Activated naive CD4-positive, alpha-beta T cell treated with anti-CD3 and anti-CD28 coated beads, Interleukin-2, amount 50 U/mL, for 72 hours (primary cell): Measurements from ENCODE around the gene ZNRF2. TPM values are rescaled to one million over a fixed set of nuclear protein-coding genes. Genes with fewer than 3 reads are reported as not detected.
"Not testable (repeated sequence)": the region's sequence is repeated elsewhere in the genome, so short reads cannot be mapped to it uniquely, and the experiment has no call there.

ENCODE experiments used
- ATAC-seq, 2 donors: fragments of 150-1000 bp; cut with Tn5 transposase; 2 replicates each; pipeline ENCODE4 v1.10.0; 2021; ENCODE audit warnings: mild to moderate bottlenecking in 2 of 2, moderate library complexity in 2 of 2
- DNase-seq, 2 donors: peaks; one replicate each; pipeline ENCODE4 v3.0.0; 2021 to 2022; ENCODE audit warnings: low spot score in 2 of 2
- H3K27ac Mint-ChIP-seq, 2 donors: one replicate each; pipeline ENCODE4 v1.8.0; 2022; ENCODE audit warnings: mild to moderate bottlenecking in 2 of 2, mixed read lengths in 2 of 2
- H3K36me3 Mint-ChIP-seq, 2 donors: one replicate each; pipeline ENCODE4 v1.8.0; 2022; ENCODE audit warnings: mixed read lengths in 2 of 2
- H3K9me3 Mint-ChIP-seq, 2 donors: one replicate each; pipeline ENCODE4 v1.8.0; 2022; ENCODE audit warnings: mixed read lengths in 2 of 2
- total RNA-seq, 2 donors: library from RNA; stranded (reverse); gene quantifications; one replicate each; pipeline ENCODE4 v1.2.3, GENCODE V29; 2022

The ZNRF2 gene
- total RNA-seq, 2 donors from 2014 or later: 8.4 to 12.6 TPM

DNA sequence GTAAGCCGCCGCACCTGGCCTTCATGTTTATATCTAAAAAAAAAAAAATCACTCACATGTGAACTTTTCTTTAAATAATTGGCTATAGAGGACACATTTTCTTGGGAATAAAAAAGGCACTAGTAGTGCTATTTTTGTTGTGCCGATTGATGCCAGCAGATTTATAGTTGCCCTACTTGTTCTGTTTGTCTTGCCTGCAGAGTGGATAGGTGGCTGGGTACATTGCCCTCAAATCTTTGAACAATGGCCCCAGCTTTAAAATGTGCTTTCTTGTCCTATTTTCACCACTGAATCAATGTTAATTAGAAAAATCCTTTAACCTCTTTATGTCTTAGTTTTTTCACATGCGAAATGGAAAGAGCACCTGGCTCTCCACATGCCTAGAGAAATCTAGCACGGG, 30.1 kb upstream of the ZNRF2 start:
- no peak for DNase-seq

DNA sequence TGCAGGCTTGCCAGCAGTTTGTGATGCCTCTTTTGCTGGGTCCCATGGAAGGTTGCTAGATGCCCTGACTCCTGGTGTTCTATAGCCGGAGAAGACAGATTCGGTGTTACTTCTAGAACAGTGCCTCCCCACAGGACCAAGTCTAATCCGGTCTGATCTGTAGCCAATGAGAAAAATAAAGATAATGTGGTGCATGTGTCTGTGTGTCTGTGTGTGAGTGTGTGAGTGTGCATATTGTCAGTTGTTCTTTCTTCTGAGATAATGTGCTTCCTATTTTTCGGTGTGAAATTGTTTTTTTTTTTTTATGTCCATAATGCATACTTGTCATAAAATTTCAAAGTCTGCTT, 29.7 kb upstream of the ZNRF2 start:
- no peaks in the 10 kb centered on the region for H3K9me3 Mint-ChIP-seq
- H3K36me3 Mint-ChIP-seq: no peaks in the 10 kb centered on the region
- ATAC-seq (no peak), DNase-seq (no peak)
- no peak overlapping the region for H3K27ac Mint-ChIP-seq

More for the DNA sequence above, 30.1 kb upstream of the ZNRF2 start:
- ATAC-seq: no peak
- no peaks in the 10 kb centered on the region for H3K36me3 Mint-ChIP-seq
- H3K27ac Mint-ChIP-seq: no peak overlapping the region
- H3K9me3 Mint-ChIP-seq: no peaks in the 10 kb centered on the region

DNA sequence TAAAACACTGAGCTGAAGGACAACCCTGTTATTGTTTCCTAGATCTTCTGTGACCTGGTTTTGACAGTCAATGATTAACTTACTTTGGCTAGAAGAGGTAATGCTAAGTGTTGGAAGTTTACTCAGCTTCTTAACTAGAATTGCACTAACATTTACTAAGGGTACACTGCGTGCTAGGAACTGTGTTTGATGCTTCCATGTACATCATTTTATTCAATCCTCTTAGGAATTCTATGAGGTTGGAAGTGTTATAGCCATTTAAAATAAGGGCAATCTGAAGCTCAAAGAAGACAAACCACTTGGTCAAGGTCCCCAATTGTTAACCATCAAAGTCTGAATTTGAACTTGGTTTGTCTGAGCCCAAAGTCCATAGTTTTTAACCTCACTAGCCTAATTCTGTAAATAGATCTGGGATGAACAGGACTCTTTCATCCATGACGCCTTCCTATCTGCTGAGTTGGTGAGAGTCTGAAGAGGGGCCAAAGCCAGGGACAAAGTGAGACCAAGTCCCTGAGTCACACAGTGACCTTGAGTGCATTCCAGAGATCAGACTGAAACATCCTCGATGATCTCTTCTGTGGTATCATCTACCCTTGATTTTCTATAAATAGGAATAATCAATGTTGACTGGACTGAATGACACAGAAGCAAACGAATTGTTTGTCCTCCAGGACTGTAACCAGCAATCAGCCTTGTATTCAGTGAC, 29.2 kb upstream of the ZNRF2 start:
- no peak for ATAC-seq
- DNase-seq: no peak
- H3K27ac Mint-ChIP-seq: no peak overlapping the region
- H3K9me3 Mint-ChIP-seq: no peaks in the 10 kb centered on the region
- H3K36me3 Mint-ChIP-seq: no peaks in the 10 kb centered on the region

DNA sequence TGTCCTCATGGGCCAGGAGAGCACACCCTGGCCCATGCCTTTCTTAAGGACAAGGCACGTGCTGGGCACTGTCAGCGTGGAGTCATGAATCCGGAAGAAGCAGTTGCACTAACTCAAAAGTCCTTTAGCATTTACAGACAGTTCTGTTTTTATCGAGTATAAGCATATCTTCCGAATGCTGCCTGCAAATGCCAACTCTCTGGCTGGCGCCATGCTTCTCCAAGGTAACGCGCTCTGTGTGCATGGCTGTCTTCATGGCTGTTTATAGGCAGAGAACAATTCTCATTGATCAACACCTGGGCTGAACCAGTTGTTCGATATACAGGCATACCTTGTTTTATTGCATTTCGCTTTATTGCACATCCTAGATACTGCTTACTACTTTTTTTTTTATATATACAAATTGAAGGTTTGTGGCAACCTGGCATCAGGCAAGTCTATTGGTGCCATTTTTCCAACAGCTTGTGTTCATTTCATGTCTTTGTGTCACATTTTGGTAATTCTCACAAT, 28.0 kb upstream of the ZNRF2 start:
- H3K9me3 Mint-ChIP-seq: no peaks in the 10 kb centered on the region
- H3K27ac Mint-ChIP-seq: no peak overlapping the region
- no peak for ATAC-seq
- no peak for DNase-seq
- H3K36me3 Mint-ChIP-seq: no peaks in the 10 kb centered on the region

DNA sequence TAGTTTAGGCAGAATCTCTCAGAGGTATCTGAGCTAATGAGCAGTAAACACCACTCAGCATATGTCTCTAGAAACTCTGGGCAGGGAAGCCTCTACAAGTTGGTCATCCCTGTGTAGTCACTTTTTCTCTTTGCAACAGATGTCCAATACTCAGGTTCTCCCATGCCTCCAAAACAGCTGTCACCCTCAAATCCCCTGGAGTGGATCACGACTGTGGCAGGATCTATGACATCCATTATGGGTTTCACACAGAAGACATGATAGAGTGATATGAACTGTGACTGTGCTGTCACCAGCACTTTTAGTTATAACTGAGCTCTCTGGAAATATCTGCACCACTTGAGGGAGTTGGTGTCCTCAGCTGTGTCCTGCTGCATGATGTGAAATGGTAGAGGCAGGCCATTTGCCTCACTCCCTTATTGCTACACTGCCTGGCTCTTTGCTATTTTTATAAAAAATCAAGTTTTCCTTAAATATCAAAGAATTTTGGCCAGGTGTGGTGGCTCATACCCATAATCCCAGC, 24.1 kb upstream of the ZNRF2 start:
- no peaks in the 10 kb centered on the region for H3K36me3 Mint-ChIP-seq
- no peak overlapping the region for H3K27ac Mint-ChIP-seq
- DNase-seq (no peak), ATAC-seq (no peak)
- no peaks in the 10 kb centered on the region for H3K9me3 Mint-ChIP-seq

DNA sequence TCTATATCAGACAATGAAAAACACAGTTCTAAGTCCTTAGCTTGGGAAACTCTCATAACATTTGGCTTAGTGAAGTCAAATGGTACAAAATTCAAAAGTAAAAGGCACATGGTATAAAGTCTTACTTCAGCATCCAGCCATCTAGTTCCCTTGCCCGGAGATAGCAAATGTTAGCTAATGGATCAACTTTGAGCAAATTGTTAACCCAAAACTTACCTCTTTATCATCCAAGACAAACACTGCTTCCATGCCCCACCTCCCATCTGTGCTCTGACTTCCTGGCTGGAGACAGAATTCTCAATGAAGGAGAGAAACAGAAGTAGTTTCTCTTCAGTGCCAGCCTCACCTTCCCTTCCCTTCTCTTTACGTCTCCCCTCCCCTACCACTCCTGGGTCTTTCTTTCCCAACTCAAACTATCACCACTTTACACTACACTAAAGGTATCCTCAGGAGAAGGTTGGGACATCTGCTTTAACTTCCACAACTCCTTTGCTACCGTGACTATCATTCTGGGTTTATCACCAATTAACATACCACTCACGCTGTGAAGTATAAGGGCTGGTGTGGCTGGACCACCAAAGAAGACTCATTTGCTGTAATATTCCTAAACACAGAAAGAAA, 21.2 kb upstream of the ZNRF2 start:
- ATAC-seq (no peak), DNase-seq (no peak)
- no peaks in the 10 kb centered on the region for H3K9me3 Mint-ChIP-seq
- H3K27ac Mint-ChIP-seq: no peak overlapping the region
- H3K36me3 Mint-ChIP-seq: no peaks in the 10 kb centered on the region

DNA sequence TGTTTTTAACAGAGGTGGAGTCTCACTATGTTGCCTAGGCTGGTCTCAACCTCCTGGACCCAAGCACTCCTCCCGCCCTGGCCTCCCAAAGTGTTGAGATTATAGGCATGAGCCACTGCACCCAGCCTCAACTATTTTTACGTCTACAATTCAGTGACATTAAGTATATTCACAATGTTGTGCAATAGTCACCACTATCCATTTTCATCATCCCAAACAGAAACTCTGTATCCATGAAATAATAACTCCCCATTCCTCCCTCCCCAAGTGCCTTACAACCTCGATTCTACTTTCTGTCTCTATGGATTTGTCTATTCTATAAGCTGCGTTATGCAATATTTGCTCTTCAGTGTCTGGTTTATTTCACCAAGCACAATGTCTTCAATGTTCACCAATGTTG, 20.3 kb upstream of the ZNRF2 start:
- DNase-seq: no peak
- no peak overlapping the region for H3K27ac Mint-ChIP-seq
- H3K9me3 Mint-ChIP-seq: no peaks in the 10 kb centered on the region
- no peaks in the 10 kb centered on the region for H3K36me3 Mint-ChIP-seq
- ATAC-seq: no peak

DNA sequence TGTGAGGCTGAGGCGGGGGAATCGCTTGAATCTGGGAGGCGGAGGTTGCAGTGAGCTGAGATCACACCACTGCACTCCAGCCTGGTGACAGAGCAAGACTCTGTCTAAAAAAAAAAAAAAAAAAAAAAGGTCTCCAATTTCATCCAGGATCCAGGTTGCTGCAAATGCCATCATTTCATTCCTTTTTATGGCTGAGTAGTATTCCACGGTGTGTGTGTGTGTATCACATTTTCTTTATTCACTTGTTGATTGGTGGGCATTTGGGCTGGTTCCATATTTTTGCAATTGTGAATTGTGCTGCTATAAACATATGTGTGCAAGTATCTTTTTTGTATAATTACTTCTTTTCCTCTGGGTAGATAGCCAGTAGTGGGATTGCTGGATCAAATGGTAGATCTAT, 19.2 kb upstream of the ZNRF2 start:
- ATAC-seq, H3K9me3 Mint-ChIP-seq, DNase-seq, H3K36me3 Mint-ChIP-seq, H3K27ac Mint-ChIP-seq: not testable (repeated sequence)

DNA sequence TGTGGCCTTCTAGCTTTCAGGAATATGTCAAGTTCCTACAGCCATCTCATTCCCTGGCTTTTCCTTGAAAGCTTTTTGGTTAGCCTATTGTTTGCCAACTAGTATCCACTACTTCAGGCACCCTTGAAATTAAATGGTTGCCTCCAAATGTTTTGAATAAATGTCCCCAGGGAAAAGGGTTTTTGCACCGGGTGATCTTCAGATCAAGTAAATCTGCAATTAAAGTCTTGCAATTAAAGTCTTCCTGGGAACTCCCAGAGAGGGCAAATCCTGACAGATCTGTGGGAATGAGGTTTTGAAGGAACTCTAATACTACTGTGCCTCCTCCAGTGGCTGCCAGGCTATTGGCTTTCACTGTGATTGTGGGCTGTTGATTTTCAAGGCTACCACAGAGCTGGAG, 17.7 kb upstream of the ZNRF2 start:
- no peaks in the 10 kb centered on the region for H3K36me3 Mint-ChIP-seq
- ATAC-seq (no peak), DNase-seq (no peak)
- H3K9me3 Mint-ChIP-seq: no peaks in the 10 kb centered on the region
- H3K27ac Mint-ChIP-seq: no peak overlapping the region

DNA sequence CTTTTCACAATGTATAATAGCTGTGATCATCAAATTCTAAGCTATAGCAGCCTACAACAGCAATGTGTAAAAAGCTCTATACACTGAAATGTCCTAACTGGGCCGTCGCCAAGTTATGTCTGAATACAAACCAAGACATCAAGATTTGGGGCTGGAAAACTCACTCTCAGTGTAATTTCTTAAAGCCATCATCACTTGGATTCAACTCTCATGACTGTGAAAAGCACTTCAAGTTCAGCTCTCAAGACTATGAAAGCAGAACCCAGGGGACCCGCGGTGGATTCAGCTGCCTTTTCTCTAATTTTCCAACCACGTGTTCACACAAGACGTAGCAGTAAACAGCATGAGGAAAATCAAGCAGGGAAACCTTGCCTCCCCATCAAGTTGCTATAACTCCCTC, 15.8 kb upstream of the ZNRF2 start:
- H3K36me3 Mint-ChIP-seq: no peaks in the 10 kb centered on the region

DNA sequence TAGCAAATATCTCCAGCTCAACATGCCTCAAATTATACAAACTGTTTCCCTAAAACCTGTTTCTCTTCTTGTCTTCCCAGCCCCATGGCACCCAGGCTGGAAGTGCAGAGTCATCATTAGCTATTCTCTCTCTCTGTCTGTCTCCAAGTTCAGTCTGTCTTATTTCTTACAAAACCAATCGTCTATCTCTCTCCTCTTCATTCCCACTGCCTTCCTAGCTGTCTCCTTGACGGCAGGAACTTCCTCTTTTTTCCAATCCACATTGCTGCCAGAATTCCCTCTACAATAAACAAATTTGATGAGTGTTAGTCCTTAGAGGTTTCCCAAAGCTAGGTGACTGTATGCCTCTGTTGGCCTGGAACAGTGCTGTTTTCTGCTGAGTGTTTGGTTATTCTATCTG, 14.9 kb upstream of the ZNRF2 start:
- no peak for DNase-seq
- Mint-ChIP-seq H3K36me3 (no peaks in the 10 kb centered on the region), H3K27ac (no peak overlapping the region), H3K9me3 (no peaks in the 10 kb centered on the region)
- no peak for ATAC-seq

More for the DNA sequence above, 15.8 kb upstream of the ZNRF2 start:
- ATAC-seq (no peak), DNase-seq (no peak)
- Mint-ChIP-seq H3K9me3 (no peaks in the 10 kb centered on the region), H3K27ac (no peak overlapping the region)

DNA sequence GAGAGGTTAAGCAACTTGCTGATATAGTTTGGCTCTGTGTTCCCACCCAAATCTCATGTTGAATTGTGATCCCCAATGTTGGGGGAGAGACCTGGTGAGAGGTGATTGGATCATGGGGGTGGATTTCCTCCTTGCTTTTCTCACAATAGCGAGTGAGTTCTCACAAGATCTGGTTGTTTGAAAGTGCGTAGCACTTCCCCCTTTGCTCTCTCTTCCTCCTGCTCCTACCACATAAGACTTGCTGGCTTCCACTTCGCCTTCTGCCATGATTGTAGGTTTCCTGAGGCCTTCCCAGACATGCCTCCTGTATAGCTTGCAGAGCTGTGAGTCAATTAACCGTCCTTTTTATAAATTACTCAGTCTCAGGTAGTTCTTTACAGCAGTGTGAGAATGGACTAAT, 13.5 kb upstream of the ZNRF2 start:
- ATAC-seq (no peak), DNase-seq (no peak)
- Mint-ChIP-seq H3K9me3 (no peaks in the 10 kb centered on the region), H3K36me3 (no peaks in the 10 kb centered on the region), H3K27ac (no peak overlapping the region)

DNA sequence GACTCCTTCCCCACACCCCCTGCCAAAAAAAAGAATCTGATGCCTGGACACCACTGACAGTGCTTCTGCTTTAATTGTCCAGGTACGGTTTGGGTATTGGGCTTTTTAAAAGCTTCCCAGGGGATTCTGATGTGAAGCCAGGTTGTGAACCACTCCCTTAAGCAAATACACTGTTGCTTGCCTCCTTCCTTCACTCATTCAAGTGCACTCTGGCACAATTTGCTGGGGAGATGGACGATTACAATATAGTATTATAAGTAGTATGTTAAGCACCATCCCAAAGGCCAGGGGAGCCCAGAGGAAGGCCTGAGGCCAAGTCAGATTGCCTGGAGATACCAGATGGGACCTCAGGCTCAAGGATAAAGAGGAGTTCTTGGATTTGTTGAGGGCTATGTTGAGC, 12.3 kb upstream of the ZNRF2 start:
- no peak overlapping the region for H3K27ac Mint-ChIP-seq
- DNase-seq: no peak
- ATAC-seq: no peak

DNA sequence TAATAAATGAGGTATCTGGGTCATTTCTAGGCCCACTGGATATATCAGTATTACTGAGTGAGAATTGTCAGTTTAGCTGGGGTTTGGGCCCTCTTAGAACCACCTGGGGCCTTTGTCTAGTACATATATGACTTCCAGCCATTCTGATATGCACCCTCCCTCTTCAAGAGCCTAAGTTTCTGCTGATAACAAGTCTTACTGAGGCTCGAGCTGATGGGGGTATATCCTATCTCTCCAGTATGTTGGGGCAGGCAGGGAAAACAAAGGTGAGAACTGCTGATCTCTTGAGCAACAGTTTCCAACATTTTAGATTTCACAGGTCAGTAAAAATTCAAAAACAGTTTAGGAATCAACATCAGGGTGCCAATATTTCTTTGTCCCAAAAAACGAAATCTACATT, 10.8 kb upstream of the ZNRF2 start:
- no peak for DNase-seq
- Mint-ChIP-seq H3K36me3 (no peaks in the 10 kb centered on the region), H3K27ac (no peak overlapping the region), H3K9me3 (no peaks in the 10 kb centered on the region)
- no peak for ATAC-seq

More for the DNA sequence above, 12.3 kb upstream of the ZNRF2 start:
- Mint-ChIP-seq H3K9me3 (no peaks in the 10 kb centered on the region), H3K36me3 (no peaks in the 10 kb centered on the region)

DNA sequence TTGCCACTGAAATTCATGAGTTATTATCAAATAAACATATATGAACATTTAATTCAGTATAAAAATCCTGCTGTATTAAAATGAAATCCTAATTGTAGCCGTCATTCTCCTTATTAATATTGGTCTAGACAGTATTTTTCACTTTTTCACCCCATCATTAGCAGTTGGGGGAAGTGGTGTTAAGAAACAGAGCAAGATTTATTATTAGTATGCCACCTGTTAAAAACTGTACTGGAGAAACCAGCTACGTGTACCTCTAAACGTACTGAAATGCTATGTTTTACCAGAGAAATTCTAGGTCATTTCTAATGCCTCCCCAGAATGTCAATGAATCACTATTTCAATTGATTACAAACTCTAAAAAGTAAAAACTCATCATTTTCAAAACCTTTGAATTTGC, 9.8 kb upstream of the ZNRF2 start:
- Mint-ChIP-seq H3K36me3 (no peaks in the 10 kb centered on the region), H3K9me3 (no peaks in the 10 kb centered on the region)
- DNase-seq: no peak

DNA sequence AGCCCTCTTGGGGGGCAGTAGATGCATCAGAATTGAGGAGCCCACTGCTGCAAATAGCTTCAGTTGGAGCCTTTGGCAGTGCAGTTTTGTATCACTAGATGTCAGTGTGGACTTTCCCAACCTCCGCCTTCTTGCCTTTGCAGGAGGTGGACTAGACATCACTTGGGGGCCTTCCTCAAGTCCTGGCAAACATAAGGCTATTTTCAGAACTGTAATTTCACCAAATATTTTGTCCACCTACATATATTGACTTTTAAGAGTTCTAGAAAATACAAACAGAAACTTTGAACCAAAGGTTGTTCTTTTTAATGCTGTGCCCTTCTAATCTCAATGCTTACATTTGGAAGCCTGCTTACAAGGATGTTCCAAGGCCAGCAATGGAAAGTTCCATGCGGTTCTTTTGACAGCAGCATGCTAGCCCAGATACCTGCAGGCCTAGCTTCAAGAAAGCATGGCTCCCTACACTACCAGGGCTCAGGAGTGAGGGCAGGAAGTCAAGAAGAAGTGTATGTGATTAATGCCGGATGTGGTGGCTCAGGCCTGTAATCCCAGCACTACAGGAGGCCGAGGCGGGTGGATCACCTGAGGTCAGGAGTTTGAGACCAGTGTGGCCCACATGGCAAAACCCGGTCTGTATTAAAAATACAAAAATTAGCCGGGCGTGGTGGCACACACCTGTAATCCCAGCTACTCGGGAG, 8.0 kb upstream of the ZNRF2 start:
- no peak overlapping the region for H3K27ac Mint-ChIP-seq
- no peaks in the 10 kb centered on the region for H3K9me3 Mint-ChIP-seq
- DNase-seq (peak in 1 of 2 donors; percentile 54), ATAC-seq (peak; percentile 73 to 79)
- H3K36me3 Mint-ChIP-seq: no peaks in the 10 kb centered on the region

More for the DNA sequence above, 9.8 kb upstream of the ZNRF2 start:
- no peak for ATAC-seq
- H3K27ac Mint-ChIP-seq: no peak overlapping the region

DNA sequence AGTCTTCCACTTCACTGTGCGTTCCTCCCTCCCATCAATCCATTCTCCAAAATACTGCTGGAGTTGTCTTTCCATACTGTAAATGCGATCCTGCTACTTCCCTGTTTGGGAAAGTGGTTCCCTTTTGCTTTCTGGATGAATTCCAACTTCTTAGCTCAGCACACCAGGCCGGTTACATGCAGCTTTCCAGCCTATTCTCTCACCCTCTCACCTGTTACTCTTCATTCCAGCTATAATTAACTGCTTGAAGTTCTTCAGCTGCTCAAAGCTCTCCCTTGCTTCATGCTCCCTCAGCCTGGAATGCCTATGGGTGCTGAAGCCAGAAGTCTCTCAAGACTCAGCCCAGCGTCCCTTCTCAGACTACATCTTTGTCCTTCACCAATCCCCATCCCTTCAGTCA, 6.0 kb upstream of the ZNRF2 start:
- ATAC-seq: no peak
- Mint-ChIP-seq H3K36me3 (no peaks in the 10 kb centered on the region), H3K9me3 (no peaks in the 10 kb centered on the region), H3K27ac (no peak overlapping the region)
- DNase-seq: no peak
